Epidermal melanocyte (primary cell): Measurements from ENCODE around the gene ZBTB44.
"Not testable (repeated sequence)": the region's sequence is repeated elsewhere in the genome, so short reads cannot be mapped to it uniquely, and the experiment has no call there.

Source experiments
- DNase-seq: peaks from one replicate; pipeline ENCODE4 v3.0.0; 2011; ENCODE audit warnings: low spot score; ENCODE audit not compliant: insufficient read length

Gene ZBTB44

GRCh38 chr11:130314750-130315285 is at the start of gene ZBTB44:
Gene ZBTB44, minus strand, starts transcription at chr11:130314917. Its CDS starts 53,044 bp downstream, at chr11:130261873.
- DNase-seq, result peak; percentile 85

- DNase-seq, result no peak
Measured at GRCh38 chr11:130359419-130359818, 44.7 kb upstream of the ZBTB44 start.

GRCh38 chr11:130358398-130358797 is 43.7 kb upstream of the ZBTB44 start:
- no peak for DNase-seq

GRCh38 chr11:130347261-130347660 is 32.5 kb upstream of the ZBTB44 start:
- DNase-seq, result no peak

- DNase-seq, result no peak
Measured at GRCh38 chr11:130344841-130345240, 30.1 kb upstream of the ZBTB44 start.

GRCh38 chr11:130340671-130341319 is 26.1 kb upstream of the ZBTB44 start:
- DNase-seq, result no peak

GRCh38 chr11:130338667-130339066 is 23.9 kb upstream of the ZBTB44 start:
- DNase-seq, result no peak

- DNase-seq, result no peak
Measured at GRCh38 chr11:130337281-130338089, 22.8 kb upstream of the ZBTB44 start.

GRCh38 chr11:130331397-130331796 is 16.7 kb upstream of the ZBTB44 start:
- DNase-seq, result not testable (repeated sequence)

GRCh38 chr11:130330101-130330684 is 15.5 kb upstream of the ZBTB44 start:
- DNase-seq, result no peak

- DNase-seq, result no peak
Measured at GRCh38 chr11:130328420-130328819, 13.7 kb upstream of the ZBTB44 start.

GRCh38 chr11:130327716-130328115 is 13.0 kb upstream of the ZBTB44 start:
- no peak for DNase-seq

GRCh38 chr11:130325691-130326090 is 11.0 kb upstream of the ZBTB44 start:
- DNase-seq, result no peak

GRCh38 chr11:130323452-130324450 is 9.0 kb upstream of the ZBTB44 start:
- no peak for DNase-seq

- DNase-seq, result no peak
Measured at GRCh38 chr11:130322126-130322525, 7.4 kb upstream of the ZBTB44 start.

GRCh38 chr11:130318031-130318673 is 3.4 kb upstream of the ZBTB44 start:
- no peak for DNase-seq

GRCh38 chr11:130315354-130315970 is 745 bp upstream of the ZBTB44 start:
- DNase-seq, result no peak

- DNase-seq, result peak; percentile 46
Measured at GRCh38 chr11:130314184-130314749, 450 bp downstream of the ZBTB44 start.

- DNase-seq, result no peak
Measured at GRCh38 chr11:130313383-130314183, 1.1 kb downstream of the ZBTB44 start.
